Measurements from ENCODE around the gene B3GAT3.

The B3GAT3 gene

GRCh38 chr11:62579252-62579651, 42.5 kb downstream of the B3GAT3 start:
- Histone ChIP-seq H3K36me3 (ENCODE audit: control insufficient read depth in 1 of 2, insufficient read depth in 2 of 2, low read length in 2 of 2) (peaks cover 32 to 39% of the 10 kb centered on the region in 2 experiments), H2BK120ac (ENCODE audit: insufficient read depth, low read length, poor library complexity) (no peak overlapping the region), H3K23ac (ENCODE audit: low read length) (no peak overlapping the region), H3K79me2 (ENCODE audit: control insufficient read depth, insufficient read depth, low read length, poor library complexity) (peaks cover 3% of the 10 kb centered on the region), H2AFZ (ENCODE audit: insufficient read depth, low read length, poor library complexity) (no peak overlapping the region), H3K4me3 (ENCODE audit: low read depth, low read length) (no peak overlapping the region), H3K18ac (ENCODE audit: low read length) (no peak overlapping the region), H3K27me3 (ENCODE audit: insufficient read depth, low read length) (no peaks in the 10 kb centered on the region), H2BK5ac (ENCODE audit: low read depth, low read length, poor library complexity) (no peak overlapping the region), H3K4ac (ENCODE audit: low read depth, low read length) (no peak overlapping the region), H2AK5ac (ENCODE audit: low read length) (no peak overlapping the region), H3K9me3 (ENCODE audit: insufficient read depth, low read depth, low read length) (no peaks in the 10 kb centered on the region), H3K4me1 (ENCODE audit: control insufficient read depth in 1 of 2, insufficient read depth in 2 of 2, low read length in 2 of 2) (peaks cover 7 to 9% of the 10 kb centered on the region in 2 experiments), H4K8ac (ENCODE audit: low read depth, low read length) (no peak overlapping the region), H3K14ac (ENCODE audit: low read length) (no peak overlapping the region), H4K12ac (ENCODE audit: low read depth, low read length) (no peak overlapping the region), H3K4me2 (ENCODE audit: low read length) (no peak overlapping the region), H2BK12ac (ENCODE audit: low read length) (no peak overlapping the region), H4K91ac (ENCODE audit: low read depth, low read length) (no peak overlapping the region), H3K79me1 (ENCODE audit: low read length) (peaks cover 4% of the 10 kb centered on the region), H3K27ac (ENCODE audit: low read depth, low read length) (no peak overlapping the region), H3K9ac (ENCODE audit: low read length) (no peak overlapping the region)
- DNase-seq = no peak
- WGBS (ENCODE audit: extremely low coverage, insufficient coverage, insufficient read length) = no CpG with 5 or more reads among the region's 2 CpGs

- no peak overlapping the region for H3K4ac ChIP-seq (ENCODE audit: low read depth, low read length)
- H3K4me2 ChIP-seq (ENCODE audit: low read length) = no peak overlapping the region
- H2BK120ac ChIP-seq (ENCODE audit: insufficient read depth, low read length, poor library complexity) = no peak overlapping the region
- H4K91ac ChIP-seq (ENCODE audit: low read depth, low read length) = no peak overlapping the region
- H4K8ac ChIP-seq (ENCODE audit: low read depth, low read length) = no peak overlapping the region
- no peak overlapping the region for H2AK5ac ChIP-seq (ENCODE audit: low read length)
- H4K12ac ChIP-seq (ENCODE audit: low read depth, low read length) = no peak overlapping the region
- DNase-seq = no peak
- no peak overlapping the region for H3K18ac ChIP-seq (ENCODE audit: low read length)
- H3K79me1 ChIP-seq (ENCODE audit: low read length) = peaks cover 8% of the 10 kb centered on the region
- no peak overlapping the region for H3K9ac ChIP-seq (ENCODE audit: low read length)
- no peak overlapping the region for H2AFZ ChIP-seq (ENCODE audit: insufficient read depth, low read length, poor library complexity)
- H3K79me2 ChIP-seq (ENCODE audit: control insufficient read depth, insufficient read depth, low read length, poor library complexity) = peaks cover 5% of the 10 kb centered on the region
- no peak overlapping the region for H2BK12ac ChIP-seq (ENCODE audit: low read length)
- H3K4me3 ChIP-seq (ENCODE audit: low read depth, low read length) = no peak overlapping the region
- H3K23ac ChIP-seq (ENCODE audit: low read length) = no peak overlapping the region
- H3K36me3 ChIP-seq (ENCODE audit: control insufficient read depth in 1 of 2, insufficient read depth in 2 of 2, low read length in 2 of 2) = peaks cover 32 to 39% of the 10 kb centered on the region in 2 experiments
- H3K4me1 ChIP-seq (ENCODE audit: control insufficient read depth in 1 of 2, insufficient read depth in 2 of 2, low read length in 2 of 2) = peaks cover 7 to 9% of the 10 kb centered on the region in 2 experiments
- H3K9me3 ChIP-seq (ENCODE audit: insufficient read depth, low read depth, low read length) = no peaks in the 10 kb centered on the region
- H3K27ac ChIP-seq (ENCODE audit: low read depth, low read length) = no peak overlapping the region
- H3K27me3 ChIP-seq (ENCODE audit: insufficient read depth, low read length) = no peaks in the 10 kb centered on the region
- H2BK5ac ChIP-seq (ENCODE audit: low read depth, low read length, poor library complexity) = no peak overlapping the region
- no peak overlapping the region for H3K14ac ChIP-seq (ENCODE audit: low read length)
- no CpG with 5 or more reads among the region's 11 CpGs for WGBS (ENCODE audit: extremely low coverage, insufficient coverage, insufficient read length)
These were observed 43.2 kb downstream of the B3GAT3 start for GRCh38 chr11:62578541-62578940.

- no peak for DNase-seq
- Histone ChIP-seq H3K23ac (ENCODE audit: low read length) (no peak overlapping the region), H3K4me1 (ENCODE audit: control insufficient read depth in 1 of 2, insufficient read depth in 2 of 2, low read length in 2 of 2) (peaks cover 11 to 13% of the 10 kb centered on the region in 2 experiments), H4K8ac (ENCODE audit: low read depth, low read length) (no peak overlapping the region), H2BK12ac (ENCODE audit: low read length) (no peak overlapping the region), H4K91ac (ENCODE audit: low read depth, low read length) (no peak overlapping the region), H2AFZ (ENCODE audit: insufficient read depth, low read length, poor library complexity) (no peak overlapping the region), H4K12ac (ENCODE audit: low read depth, low read length) (no peak overlapping the region), H3K14ac (ENCODE audit: low read length) (no peak overlapping the region), H3K36me3 (ENCODE audit: control insufficient read depth in 1 of 2, insufficient read depth in 2 of 2, low read length in 2 of 2) (peaks cover 35 to 42% of the 10 kb centered on the region in 2 experiments), H3K4me3 (ENCODE audit: low read depth, low read length) (no peak overlapping the region), H3K27ac (ENCODE audit: low read depth, low read length) (no peak overlapping the region), H3K9ac (ENCODE audit: low read length) (no peak overlapping the region), H2AK5ac (ENCODE audit: low read length) (no peak overlapping the region), H3K9me3 (ENCODE audit: insufficient read depth, low read depth, low read length) (no peaks in the 10 kb centered on the region), H3K4me2 (ENCODE audit: low read length) (no peak overlapping the region), H2BK120ac (ENCODE audit: insufficient read depth, low read length, poor library complexity) (no peak overlapping the region), H2BK5ac (ENCODE audit: low read depth, low read length, poor library complexity) (no peak overlapping the region), H3K27me3 (ENCODE audit: insufficient read depth, low read length) (no peaks in the 10 kb centered on the region), H3K18ac (ENCODE audit: low read length) (no peak overlapping the region), H3K4ac (ENCODE audit: low read depth, low read length) (no peak overlapping the region), H3K79me2 (ENCODE audit: control insufficient read depth, insufficient read depth, low read length, poor library complexity) (peaks cover 15% of the 10 kb centered on the region), H3K79me1 (ENCODE audit: low read length) (peaks cover 12% of the 10 kb centered on the region)
- WGBS (ENCODE audit: extremely low coverage, insufficient coverage, insufficient read length) = no CpG with 5 or more reads among the region's 12 CpGs
These were observed 44.6 kb downstream of the B3GAT3 start for GRCh38 chr11:62577046-62577714.

- no CpG with 5 or more reads among the region's 14 CpGs for WGBS (ENCODE audit: extremely low coverage, insufficient coverage, insufficient read length)
- DNase-seq = no peak
- H3K79me1 ChIP-seq (ENCODE audit: low read length) = peaks cover 12% of the 10 kb centered on the region
These were observed 45.9 kb downstream of the B3GAT3 start for GRCh38 chr11:62575837-62576236.

More at GRCh38 chr11:62575837-62576236, 45.9 kb downstream of the B3GAT3 start:
- H4K8ac ChIP-seq (ENCODE audit: low read depth, low read length) = no peak overlapping the region
- H3K4me1 ChIP-seq (ENCODE audit: control insufficient read depth in 1 of 2, insufficient read depth in 2 of 2, low read length in 2 of 2) = peaks cover 11 to 13% of the 10 kb centered on the region in 2 experiments
- H3K79me2 ChIP-seq (ENCODE audit: control insufficient read depth, insufficient read depth, low read length, poor library complexity) = peaks cover 15% of the 10 kb centered on the region
- H3K27me3 ChIP-seq (ENCODE audit: insufficient read depth, low read length) = no peaks in the 10 kb centered on the region
- no peak overlapping the region for H3K9ac ChIP-seq (ENCODE audit: low read length)
- H3K9me3 ChIP-seq (ENCODE audit: insufficient read depth, low read depth, low read length) = no peaks in the 10 kb centered on the region
- no peak overlapping the region for H2BK12ac ChIP-seq (ENCODE audit: low read length)
- peaks cover 34 to 44% of the 10 kb centered on the region in 2 experiments for H3K36me3 ChIP-seq (ENCODE audit: control insufficient read depth in 1 of 2, insufficient read depth in 2 of 2, low read length in 2 of 2)
- no peak overlapping the region for H3K4ac ChIP-seq (ENCODE audit: low read depth, low read length)
- no peak overlapping the region for H3K4me2 ChIP-seq (ENCODE audit: low read length)
- H3K14ac ChIP-seq (ENCODE audit: low read length) = no peak overlapping the region
- no peak overlapping the region for H2BK5ac ChIP-seq (ENCODE audit: low read depth, low read length, poor library complexity)
- H2AK5ac ChIP-seq (ENCODE audit: low read length) = no peak overlapping the region
- no peak overlapping the region for H4K91ac ChIP-seq (ENCODE audit: low read depth, low read length)
- H4K12ac ChIP-seq (ENCODE audit: low read depth, low read length) = no peak overlapping the region
- no peak overlapping the region for H2AFZ ChIP-seq (ENCODE audit: insufficient read depth, low read length, poor library complexity)
- no peak overlapping the region for H3K18ac ChIP-seq (ENCODE audit: low read length)
- H3K23ac ChIP-seq (ENCODE audit: low read length) = no peak overlapping the region
- no peak overlapping the region for H3K27ac ChIP-seq (ENCODE audit: low read depth, low read length)
- no peak overlapping the region for H3K4me3 ChIP-seq (ENCODE audit: low read depth, low read length)
- no peak overlapping the region for H2BK120ac ChIP-seq (ENCODE audit: insufficient read depth, low read length, poor library complexity)

Measured in trophoblast cell (in vitro differentiated cells and primary cell).